Measurements from ENCODE around the gene GRXCR2.

- TF ChIP-seq CTCF (conservative IDR thresholded peaks at IDR 0.05; ENCODE audit: low read length) (no peak), EZH2phosphoT487 (IDR thresholded peaks at IDR 0.05; ENCODE audit: borderline replicate concordance) (no peak)
Observed at GRCh38 chr5:145847499-145848497, 25.0 kb downstream of the GRXCR2 start.
